HUES64 (cell line): ENCODE results near the gene SLC25A42.
A peak's percentile ranks its signal among the peaks of the same experiment; 100 is the strongest.

ENCODE experiments used
- H3K27ac ChIP-seq: 2 replicates; pipeline ENCODE4 v1.7.0; 2013; ENCODE audit warnings: low read depth, low read length, inconsistent platforms
- H3K27me3 ChIP-seq: 2 replicates; pipeline ENCODE4 v1.6.1; 2013; ENCODE audit warnings: mild to moderate bottlenecking, low read length; ENCODE audit not compliant: insufficient read depth
- H3K36me3 ChIP-seq: 2 replicates; pipeline ENCODE4 v1.6.1; 2013; ENCODE audit warnings: mild to moderate bottlenecking, low read length; ENCODE audit not compliant: insufficient read depth
- H3K4me1 ChIP-seq: 2 replicates; pipeline ENCODE4 v1.6.1; 2013; ENCODE audit warnings: mild to moderate bottlenecking, low read length, moderate library complexity; ENCODE audit not compliant: insufficient read depth
- H3K4me3 ChIP-seq: 2 replicates; pipeline ENCODE4 v1.5.1; 2013; ENCODE audit warnings: mild to moderate bottlenecking, low read length, moderate library complexity
- H3K9ac ChIP-seq: 2 replicates; pipeline ENCODE4 v1.6.1; 2013; ENCODE audit warnings: mild to moderate bottlenecking, low read depth, low read length
- H3K9me3 ChIP-seq: 2 replicates; pipeline ENCODE4 v1.6.1; 2013; ENCODE audit warnings: low read depth, low read length; ENCODE audit not compliant: insufficient read depth
- WGBS: fragments of 150-250, 120-280 bp; methylation state at CpG from one replicate; pipeline ENCODE4 v1.1.7; 2013; ENCODE audit warnings: missing lambda C conversion rate; 5-methylcytosine and 5-hydroxymethylcytosine counted together

SLC25A42 gene

GRCh38 chr19:19155495-19156219, 91.9 kb downstream of the SLC25A42 start:
- H3K27ac ChIP-seq: no peak overlapping the region
- H3K9me3 ChIP-seq: no peaks in the 10 kb centered on the region
- WGBS: 89% methylated on average over 10 of the region's 10 CpGs
- no peaks in the 10 kb centered on the region for H3K36me3 ChIP-seq
- H3K9ac ChIP-seq: no peak overlapping the region
- H3K4me1 ChIP-seq: no peaks in the 10 kb centered on the region
- H3K4me3 ChIP-seq: no peak overlapping the region
- H3K27me3 ChIP-seq: no peaks in the 10 kb centered on the region

- H3K27me3 ChIP-seq: no peaks in the 10 kb centered on the region
- 88% methylated on average over 6 of the region's 6 CpGs for WGBS
- no peak overlapping the region for H3K4me3 ChIP-seq
- no peak overlapping the region for H3K9ac ChIP-seq
- H3K27ac ChIP-seq: no peak overlapping the region
- H3K4me1 ChIP-seq: no peaks in the 10 kb centered on the region
- H3K9me3 ChIP-seq: no peaks in the 10 kb centered on the region
- no peaks in the 10 kb centered on the region for H3K36me3 ChIP-seq
Measured at GRCh38 chr19:19157808-19158207, 94.0 kb downstream of the SLC25A42 start.

GRCh38 chr19:19159534-19159933, 95.7 kb downstream of the SLC25A42 start:
- Histone ChIP-seq H3K4me3 (no peak overlapping the region), H3K9me3 (no peaks in the 10 kb centered on the region), H3K27me3 (no peaks in the 10 kb centered on the region), H3K4me1 (no peaks in the 10 kb centered on the region), H3K36me3 (no peaks in the 10 kb centered on the region), H3K9ac (no peak overlapping the region), H3K27ac (no peak overlapping the region)
- 100% methylated on average over 3 of the region's 4 CpGs for WGBS

- Histone ChIP-seq H3K4me1 (no peaks in the 10 kb centered on the region), H3K9ac (peak overlapping the region; percentile 67), H3K9me3 (no peaks in the 10 kb centered on the region), H3K36me3 (no peaks in the 10 kb centered on the region), H3K27ac (peak overlapping the region; percentile 64; the same call in 1 of the 2 replicates), H3K27me3 (no peaks in the 10 kb centered on the region), H3K4me3 (no peak overlapping the region)
- WGBS: 56% methylated on average over 26 of the region's 26 CpGs
Measured at GRCh38 chr19:19160461-19161035, 96.8 kb downstream of the SLC25A42 start.

- H3K27ac ChIP-seq: no peak overlapping the region
- no peaks in the 10 kb centered on the region for H3K4me1 ChIP-seq
- WGBS: 92% methylated on average over 7 of the region's 7 CpGs
- H3K4me3 ChIP-seq: no peak overlapping the region
- H3K27me3 ChIP-seq: no peaks in the 10 kb centered on the region
- no peaks in the 10 kb centered on the region for H3K9me3 ChIP-seq
- H3K36me3 ChIP-seq: no peaks in the 10 kb centered on the region
- no peak overlapping the region for H3K9ac ChIP-seq
Measured at GRCh38 chr19:19162495-19162894, 98.7 kb downstream of the SLC25A42 start.
